ENCODE data around the gene SLC39A1. TPM values are rescaled to one million over a fixed set of nuclear protein-coding genes. Genes with fewer than 3 reads are reported as not detected.

SLC39A1 gene, protein sequence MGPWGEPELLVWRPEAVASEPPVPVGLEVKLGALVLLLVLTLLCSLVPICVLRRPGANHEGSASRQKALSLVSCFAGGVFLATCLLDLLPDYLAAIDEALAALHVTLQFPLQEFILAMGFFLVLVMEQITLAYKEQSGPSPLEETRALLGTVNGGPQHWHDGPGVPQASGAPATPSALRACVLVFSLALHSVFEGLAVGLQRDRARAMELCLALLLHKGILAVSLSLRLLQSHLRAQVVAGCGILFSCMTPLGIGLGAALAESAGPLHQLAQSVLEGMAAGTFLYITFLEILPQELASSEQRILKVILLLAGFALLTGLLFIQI
- 238 and 244 TPM in 2 replicates for total RNA-seq (2021; fragmentation: NEBNext Ultra II Directional; extraction: Animal tissue kit (Norgen Biotek cat#: 25700))
- polyA plus RNA-seq (2011; rRNA removed): 318 and 337 TPM in 2 replicates
- polyA plus RNA-seq (2011; cell fraction: cytosol; rRNA removed): 249 TPM
- 206 TPM for polyA plus RNA-seq (2011; cell fraction: nucleus; rRNA removed)
- polyA plus RNA-seq (2012, experiment 1 of 2): 250 to 308 TPM (median 302 TPM) in 4 replicates
- 383 TPM for polyA plus RNA-seq (2012, experiment 2 of 2)
- polyA plus RNA-seq (2013, experiment 1 of 2): 302 TPM
- polyA plus RNA-seq (2013, experiment 2 of 2): 352 TPM
- polyA minus RNA-seq (2011; rRNA and poly(A)+ RNA removed): 189 and 240 TPM in 2 replicates
- 126 TPM for polyA minus RNA-seq (2011; cell fraction: cytosol; rRNA and poly(A)+ RNA removed)
- polyA minus RNA-seq (2011; cell fraction: nucleus; rRNA and poly(A)+ RNA removed): 94.0 TPM
- long read RNA-seq, experiment 1, transcript SLC39A1-202 (4 exons, 2,084 nt): minor isoform, 23 of 375 reads
- long read RNA-seq, experiment 1, transcript SLC39A1-204 (3 exons, 2,723 nt): major isoform, 90 of 375 reads
- long read RNA-seq, experiment 1, partial matches to known transcripts: 8 of 375 reads
- long read RNA-seq, experiment 1, other reads (novel, unspliced or antisense): 249 of 375 reads
- long read RNA-seq, experiment 2, transcript SLC39A1-204 (3 exons, 2,723 nt): minor isoform, 54 of 406 reads
- long read RNA-seq, experiment 2, transcript SLC39A1-203 (4 exons, 2,398 nt): minor isoform, 7 of 406 reads
- long read RNA-seq, experiment 2, transcript SLC39A1-202 (4 exons, 2,084 nt): major isoform, 328 of 406 reads
- long read RNA-seq, experiment 2, partial matches to known transcripts: 0 of 406 reads
- long read RNA-seq, experiment 2, other reads (novel, unspliced or antisense): 13 of 406 reads

DNA sequence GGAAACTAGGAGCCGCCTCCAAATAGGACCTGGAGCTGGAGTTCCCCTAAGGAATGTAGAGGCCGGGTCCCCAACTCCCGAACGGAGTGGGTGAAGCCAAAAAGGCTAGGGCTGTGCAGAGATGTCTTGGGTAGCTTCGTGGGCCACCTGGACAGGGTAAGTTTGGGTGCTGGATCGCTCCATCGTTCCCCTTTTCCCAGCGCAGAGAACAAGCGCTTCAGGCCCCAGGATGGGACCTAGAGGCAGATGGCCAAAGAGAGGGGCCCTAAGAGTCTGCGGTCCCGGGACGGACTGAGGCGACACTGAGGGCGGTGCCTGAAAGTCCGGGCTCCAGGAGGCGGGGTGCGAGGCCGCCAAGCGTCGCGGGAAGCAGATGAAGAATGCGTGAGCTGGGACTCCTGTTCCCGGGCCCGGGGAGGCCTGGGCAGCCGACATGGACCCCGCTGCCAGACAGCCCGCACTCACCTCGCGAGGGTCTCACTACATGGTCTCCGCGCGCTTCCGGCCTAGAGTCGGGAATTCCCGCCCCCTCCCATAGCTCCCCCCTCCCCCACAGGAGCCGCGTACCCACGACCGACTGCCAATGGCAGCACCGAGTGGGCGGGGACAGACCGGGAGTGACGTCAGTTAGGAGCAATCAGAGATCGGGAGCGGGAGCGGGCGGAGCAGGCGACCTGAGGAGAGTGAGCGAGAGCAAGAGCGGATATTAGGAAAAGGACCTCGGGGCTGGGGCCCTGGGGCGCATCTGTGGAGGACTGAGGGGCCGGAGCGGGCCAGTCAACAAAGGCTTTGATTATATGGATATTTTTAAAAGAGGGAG is at the start of gene SLC39A1:
Gene SLC39A1 (minus strand): TSS at position 508 of the 820 bp plus-strand sequence. CDS start 822 bp downstream, outside the sequence.
- CTCF ChIA-PET (ENCODE audit: partially characterized antibody): interaction anchor here (1.0 to 2.8 kb wide), 7 partner anchors 10 to 29 kb away, joined by 3 to 19 read pairs (median 3); partner anchors contain the start of genes JTB and RAB13
- no peak within 1 kb of the TSS for H3K23ac ChIP-seq (ENCODE audit: insufficient read length)
- TF ChIP-seq EGR1 (IDR thresholded peaks at IDR 0.05; ENCODE audit: borderline replicate concordance, low read depth, low read length) (peak; percentile 37; the same call in 1 of the 2 replicates), HDAC6 (IDR thresholded peaks at IDR 0.05; ENCODE audit: low read depth, low read length) (no peak), SP2 (IDR thresholded peaks at IDR 0.05; ENCODE audit: low read length) (peak; percentile 65), CEBPB (IDR thresholded peaks at IDR 0.05; ENCODE audit: low read depth, low read length) (no peak), EP300 (IDR thresholded peaks at IDR 0.05; ENCODE audit: borderline replicate concordance in 1 of 2, low read depth in 2 of 2, low read length in 2 of 2) (no peak)

More for the DNA sequence above, at the start of gene SLC39A1:
- peak within 1 kb of the TSS; percentile 41; the same call in 1 of the 2 replicates for H2AK5ac ChIP-seq (ENCODE audit: low read depth, low read length)
- H4K8ac ChIP-seq (ENCODE audit: extremely low read depth, insufficient read depth, low read length): peak within 1 kb of the TSS; percentile 88
- no peak within 1 kb of the TSS for H3K14ac ChIP-seq (ENCODE audit: insufficient read length)
- POLR2A ChIA-PET (ENCODE audit: partially characterized antibody): interaction anchor here (0.9 to 15.7 kb wide), 23 partner anchors 7 to 329 kb away, joined by 3 to 454 read pairs (median 5); partner anchors contain the start of genes CHTOP, DENND4B, GATAD2B and JTB
- FAIRE-seq (no peak), DNase-seq (ENCODE audit: low read depth in 1 of 2, low spot score in 2 of 2) (peak; percentile 98 to 99)
- WGBS, 2 experiments (ENCODE audit: extremely low coverage in 1 of 2, insufficient coverage in 1 of 2, insufficient read length in 1 of 2, insufficient replicate concordance in 2 of 2, low coverage in 1 of 2, low lambda C conversion rate in 2 of 2, missing lambda C conversion rate in 1 of 2): 1% methylated on average over 37 of the region's 54 CpGs; no CpG with 5 or more reads in 1 of the 2 experiments
- peaks cover 7 to 17% (median 12%) of the 10 kb centered on the region in 4 experiments for H3K4me1 ChIP-seq (replicated peaks in 1 of 4; ENCODE audit: control insufficient read depth in 3 of 4, insufficient read depth in 4 of 4, low read length in 3 of 4)
- H3K56ac ChIP-seq (replicated peaks; ENCODE audit: insufficient read length, low read depth, low read length): peak within 1 kb of the TSS; percentile 79
- peak within 1 kb of the TSS; percentile 87 for H4K91ac ChIP-seq (replicated peaks; ENCODE audit: insufficient read length, low read length)
- H4K20me1 ChIP-seq (replicated peaks in 1 of 2; ENCODE audit: control insufficient read depth in 1 of 2, insufficient read depth in 2 of 2, low read length in 2 of 2): peaks cover 2% of the 10 kb centered on the region in 2 experiments
- H3K9me3 ChIP-seq (ENCODE audit: insufficient read depth in 2 of 2, low read depth in 1 of 2, low read length in 1 of 2): no peaks in the 10 kb centered on the region
- H2BK20ac ChIP-seq (ENCODE audit: low read length): no peak within 1 kb of the TSS
- peak within 1 kb of the TSS; percentile 91 for H2BK12ac ChIP-seq (ENCODE audit: low read depth, low read length)
- peak within 1 kb of the TSS; percentile 91 for H2BK5ac ChIP-seq (ENCODE audit: low read depth, low read length)
- H3K9ac ChIP-seq (replicated peaks in 1 of 4; ENCODE audit: extremely low read depth in 1 of 4, low read depth in 3 of 4, low read length in 3 of 4): peak within 1 kb of the TSS; percentile 81 to 94 (median 83)
- peak within 1 kb of the TSS; percentile 6 for H2BK120ac ChIP-seq (replicated peaks; ENCODE audit: low read depth, low read length)
- H3K27ac ChIP-seq (ENCODE audit: low read depth, low read length): peak within 1 kb of the TSS; percentile 89
- H3K36me3 ChIP-seq (ENCODE audit: control insufficient read depth in 2 of 4, insufficient read depth in 4 of 4, low read length in 3 of 4): peaks cover 11 to 26% (median 19%) of the 10 kb centered on the region in 4 experiments
- peaks cover 9% of the 10 kb centered on the region for H3K79me1 ChIP-seq (ENCODE audit: low read depth, low read length)
- peak within 1 kb of the TSS; percentile 62; the same call in 1 of the 2 replicates for H2BK15ac ChIP-seq (ENCODE audit: low read length)
- H3K4ac ChIP-seq (replicated peaks; ENCODE audit: insufficient read length, low read depth, low read length): peak within 1 kb of the TSS; percentile 76
- peak within 1 kb of the TSS; percentile 70 for H4K5ac ChIP-seq (ENCODE audit: insufficient read length, low read depth, low read length)
- peak within 1 kb of the TSS; percentile 53 to 89 (median 84) for H3K4me3 ChIP-seq (ENCODE audit: extremely low read depth in 1 of 4, insufficient read depth in 2 of 4, low read depth in 3 of 4, low read length in 4 of 4)
- peak within 1 kb of the TSS; percentile 94 for H3K18ac ChIP-seq (ENCODE audit: extremely low read depth, low read length)
- no peak within 1 kb of the TSS for H2AFZ ChIP-seq (ENCODE audit: low read length)
- peaks cover 25% of the 10 kb centered on the region for H3K23me2 ChIP-seq (ENCODE audit: low read depth, low read length)
- H3K27me3 ChIP-seq (replicated peaks in 1 of 4; ENCODE audit: control insufficient read depth in 3 of 4, extremely low read depth in 1 of 4, insufficient read depth in 3 of 4, low read length in 3 of 4): no peaks in the 10 kb centered on the region
- H3K4me2 ChIP-seq (ENCODE audit: insufficient read depth in 1 of 2, low read depth in 2 of 2, low read length in 2 of 2): peak within 1 kb of the TSS; percentile 95 to 98
- peaks cover 15 to 35% of the 10 kb centered on the region in 2 experiments for H3K79me2 ChIP-seq (ENCODE audit: control insufficient read depth in 1 of 2, insufficient read depth in 2 of 2, low read length in 2 of 2)
